HG03066 (cell line): ENCODE results near the gene MX2.

Experiments used
- ATAC-seq: cut with Tn5 transposase; IDR thresholded peaks from one replicate; pipeline ENCODE4 v1.9.1; 2021; ENCODE audit warnings: low read depth; ENCODE audit not compliant: unreplicated experiment

Gene MX2

DNA sequence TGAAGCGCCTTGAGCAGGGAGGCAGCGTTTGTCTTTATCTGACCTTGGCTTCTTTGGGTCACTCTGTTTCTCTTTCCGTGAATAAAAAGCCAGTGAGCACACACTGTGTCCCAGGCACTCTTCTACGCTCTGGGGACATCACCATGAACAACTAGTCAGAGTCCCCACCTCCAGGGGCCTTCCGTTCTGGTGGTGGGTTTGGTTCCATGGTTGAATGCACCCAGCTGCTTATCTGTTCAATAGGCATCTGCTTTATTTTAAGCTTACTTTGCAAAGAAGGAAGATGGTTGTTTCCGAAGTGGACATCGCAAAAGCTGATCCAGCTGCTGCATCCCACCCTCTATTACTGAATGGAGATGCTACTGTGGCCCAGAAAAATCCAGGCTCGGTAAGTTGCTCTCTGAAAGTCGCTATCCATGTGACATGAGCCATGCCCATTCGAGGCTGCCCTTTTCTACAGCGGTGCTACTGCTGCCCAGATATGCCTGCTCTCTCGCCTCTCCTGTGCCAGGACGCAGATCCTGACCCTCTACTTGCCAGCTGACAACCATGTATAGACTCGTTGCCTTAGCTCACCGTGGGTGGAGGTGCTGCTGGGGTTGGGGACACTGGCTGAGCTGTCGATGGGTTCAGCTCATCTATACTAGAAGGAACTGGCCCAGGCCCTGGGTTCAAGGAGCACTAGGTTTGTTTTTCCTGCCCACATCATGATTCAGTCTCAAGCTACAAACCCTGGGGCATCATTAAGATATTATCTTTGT is 70.1 kb downstream of the MX2 start:
- ATAC-seq: peak; percentile 86

DNA sequence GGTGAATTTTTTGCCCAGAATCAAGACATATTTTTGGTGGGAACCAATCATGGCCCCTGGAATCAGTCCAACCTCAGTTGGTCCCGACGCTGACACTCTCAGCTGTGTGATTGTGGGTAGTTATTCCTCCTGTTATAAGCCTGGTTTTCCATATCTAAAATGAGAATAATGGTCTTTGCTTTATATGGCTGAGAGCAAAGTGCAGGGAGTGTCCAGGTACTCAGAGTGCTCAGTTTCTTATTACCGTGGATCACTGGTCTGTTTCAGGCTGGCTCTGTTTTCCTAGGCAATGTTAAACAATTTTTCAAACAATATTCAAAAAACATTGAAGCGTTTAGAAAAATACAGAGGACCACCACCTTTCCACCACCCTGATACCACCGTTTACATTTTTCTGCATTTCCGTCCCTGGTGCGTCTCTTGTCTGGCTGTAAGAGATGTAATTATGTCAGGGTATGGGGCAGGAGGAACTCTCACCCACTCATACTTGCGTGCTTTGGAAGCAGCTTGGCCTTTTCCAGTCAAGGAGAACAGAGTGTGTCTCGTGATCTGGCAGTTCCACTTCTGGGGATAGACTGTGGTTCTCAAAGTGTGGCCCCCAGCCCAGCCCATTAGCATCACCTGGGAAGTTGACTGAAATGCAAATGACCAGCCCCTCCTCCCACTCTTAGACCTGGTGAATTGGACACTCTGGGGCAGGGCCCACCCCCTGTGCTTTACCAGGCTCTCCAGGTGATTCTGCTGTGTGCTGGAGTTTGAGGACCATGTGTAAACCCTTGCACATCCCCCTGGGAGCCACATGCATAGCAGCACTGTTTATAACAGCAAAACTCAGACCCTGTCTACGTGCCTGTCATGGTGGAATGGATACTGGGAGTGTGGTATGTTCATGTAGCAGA is 71.0 kb downstream of the MX2 start:
- no peak for ATAC-seq

DNA sequence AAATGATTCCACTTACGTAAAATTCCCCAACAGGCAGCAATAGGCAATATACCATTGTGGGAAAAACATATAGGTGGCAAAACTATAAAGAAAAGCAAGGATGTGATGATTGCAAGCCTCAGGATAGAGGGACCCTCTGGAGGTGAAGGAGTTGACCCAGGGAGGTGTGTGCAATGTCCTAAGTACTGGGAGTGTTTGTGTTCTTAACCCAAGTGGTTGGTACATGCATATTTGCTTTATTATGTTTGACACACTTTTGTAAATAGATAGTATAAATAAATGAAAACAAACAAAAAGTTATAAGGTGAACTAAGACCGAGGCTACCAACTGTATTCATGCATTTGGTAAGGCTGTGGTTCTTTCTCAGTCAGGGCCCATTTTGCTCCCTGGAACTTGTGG is 71.7 kb downstream of the MX2 start:
- ATAC-seq: no peak

DNA sequence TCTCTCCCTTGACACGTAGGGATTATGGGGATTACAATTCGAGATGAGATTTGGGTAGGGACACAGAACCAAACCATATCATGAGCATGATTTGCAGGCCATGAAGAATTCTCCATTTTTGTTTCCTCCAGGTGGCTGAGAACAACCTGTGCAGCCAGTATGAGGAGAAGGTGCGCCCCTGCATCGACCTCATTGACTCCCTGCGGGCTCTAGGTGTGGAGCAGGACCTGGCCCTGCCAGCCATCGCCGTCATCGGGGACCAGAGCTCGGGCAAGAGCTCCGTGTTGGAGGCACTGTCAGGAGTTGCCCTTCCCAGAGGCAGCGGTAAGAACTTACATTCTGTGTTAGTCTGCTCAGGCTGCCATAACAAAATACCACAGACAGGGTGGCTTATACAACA is 73.9 kb downstream of the MX2 start:
- ATAC-seq: no peak

DNA sequence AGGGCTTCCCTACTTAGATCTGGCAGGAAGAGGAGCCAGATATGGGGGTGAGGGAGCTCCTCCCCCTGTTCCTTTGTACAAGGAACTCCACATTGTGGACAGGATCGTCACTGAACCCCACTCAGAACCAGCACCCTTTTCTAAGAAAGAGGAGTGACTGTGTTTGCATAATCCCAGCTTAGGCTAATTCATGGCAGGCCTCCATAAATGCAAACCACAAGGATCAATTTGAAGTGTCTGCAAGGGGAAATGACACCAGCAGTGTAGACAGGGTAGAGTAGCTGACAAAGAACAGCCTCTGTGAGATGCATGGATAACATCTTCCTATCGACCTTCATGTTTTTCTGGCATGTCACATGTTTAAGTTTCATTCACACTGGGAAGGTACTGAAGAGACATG is 75.9 kb downstream of the MX2 start:
- ATAC-seq: no peak

DNA sequence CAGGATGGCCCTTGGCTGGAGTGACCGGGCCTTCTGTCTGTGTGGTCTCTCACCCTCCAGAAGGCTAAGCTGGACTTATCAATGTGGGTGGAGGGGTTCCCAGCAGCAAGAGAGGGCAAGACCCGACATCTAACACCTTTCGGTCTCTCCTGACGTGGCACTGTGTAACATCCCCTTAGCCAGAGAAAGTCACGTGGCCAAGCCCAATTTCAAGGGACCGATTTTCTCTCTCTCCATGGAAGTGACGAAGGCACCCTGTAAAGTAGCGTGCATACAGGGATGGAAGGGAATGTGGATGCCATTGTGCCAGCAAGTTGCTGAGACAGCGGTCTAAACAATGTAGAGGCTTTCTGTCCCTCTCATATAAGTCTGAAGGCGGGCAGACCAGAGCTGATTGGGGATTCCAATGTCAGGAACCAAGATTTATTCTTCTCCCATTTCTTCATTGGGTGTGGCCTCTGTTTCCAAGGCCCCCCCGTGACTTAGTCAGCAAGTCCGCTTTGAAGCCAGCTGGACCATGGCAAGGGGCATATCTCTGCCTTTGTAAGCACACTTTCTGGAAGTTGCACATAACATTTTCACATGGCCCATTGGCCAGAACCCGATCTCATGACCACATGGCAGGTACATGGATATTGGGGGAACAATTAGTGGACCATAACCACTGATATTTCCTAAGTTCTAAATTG is 76.7 kb downstream of the MX2 start:
- ATAC-seq: no peak

DNA sequence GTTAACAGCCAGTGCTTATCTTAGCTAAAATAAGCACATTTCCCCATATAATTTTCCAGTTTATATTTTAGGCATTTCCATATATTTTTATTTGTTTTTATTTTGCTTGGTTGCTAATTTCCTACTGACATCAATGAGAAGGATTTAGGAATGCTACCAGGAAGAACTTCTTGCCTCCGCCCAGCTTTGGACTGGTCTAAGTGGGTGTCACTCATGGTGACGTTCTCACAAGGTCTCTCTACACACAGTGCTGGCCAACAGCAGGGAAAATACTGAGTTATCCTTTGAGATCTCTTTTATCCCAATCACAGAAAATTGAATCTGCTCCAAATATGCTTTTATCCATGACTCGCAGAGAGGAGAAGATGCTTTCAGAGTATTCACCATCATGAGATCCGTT is 77.4 kb downstream of the MX2 start:
- ATAC-seq: no peak

DNA sequence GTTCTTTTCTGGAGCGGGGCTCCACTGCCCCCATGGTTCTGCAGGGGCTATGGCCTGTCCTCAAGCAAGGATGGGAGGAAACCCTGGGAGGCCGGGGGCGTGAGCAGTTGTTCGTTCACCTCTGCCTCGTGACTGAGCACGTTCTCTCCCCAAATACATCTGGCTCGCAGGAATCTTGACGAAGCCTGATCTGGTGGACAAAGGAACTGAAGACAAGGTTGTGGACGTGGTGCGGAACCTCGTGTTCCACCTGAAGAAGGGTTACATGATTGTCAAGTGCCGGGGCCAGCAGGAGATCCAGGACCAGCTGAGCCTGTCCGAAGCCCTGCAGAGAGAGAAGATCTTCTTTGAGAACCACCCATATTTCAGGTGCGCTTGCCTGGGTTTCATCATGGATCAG is 79.7 kb downstream of the MX2 start:
- no peak for ATAC-seq

DNA sequence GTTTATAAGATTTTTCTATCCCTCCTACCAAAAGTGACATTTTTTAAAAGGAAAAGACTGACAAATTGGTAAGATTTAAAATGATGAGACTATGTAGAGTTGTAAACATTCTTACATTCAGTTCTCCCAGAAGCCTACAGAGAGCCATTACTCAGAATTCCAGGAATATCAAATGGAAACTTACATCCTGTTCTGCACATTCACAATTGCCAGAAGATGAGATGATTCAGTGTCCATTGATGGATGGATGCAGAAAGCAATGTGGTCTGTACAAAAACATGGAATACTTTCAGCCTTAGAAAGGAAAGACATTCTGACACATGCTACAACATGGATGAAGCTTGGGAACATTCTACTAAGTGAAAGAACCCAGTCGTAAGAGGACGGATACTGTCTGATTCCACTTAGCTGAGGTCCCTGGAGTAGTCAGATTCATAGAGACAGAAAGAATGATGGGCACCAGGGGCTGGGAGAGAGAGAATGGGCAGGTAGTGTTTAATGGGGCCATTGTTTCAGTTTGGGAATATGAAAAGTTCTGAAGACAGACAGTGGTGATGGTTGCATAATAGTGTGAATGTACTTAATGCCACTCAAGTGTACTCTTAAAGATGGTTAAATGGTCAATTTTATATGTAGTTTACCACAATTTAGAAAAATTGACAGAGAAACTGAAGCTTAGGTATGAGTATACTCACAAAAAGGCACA is 80.8 kb downstream of the MX2 start:
- ATAC-seq: no peak

DNA sequence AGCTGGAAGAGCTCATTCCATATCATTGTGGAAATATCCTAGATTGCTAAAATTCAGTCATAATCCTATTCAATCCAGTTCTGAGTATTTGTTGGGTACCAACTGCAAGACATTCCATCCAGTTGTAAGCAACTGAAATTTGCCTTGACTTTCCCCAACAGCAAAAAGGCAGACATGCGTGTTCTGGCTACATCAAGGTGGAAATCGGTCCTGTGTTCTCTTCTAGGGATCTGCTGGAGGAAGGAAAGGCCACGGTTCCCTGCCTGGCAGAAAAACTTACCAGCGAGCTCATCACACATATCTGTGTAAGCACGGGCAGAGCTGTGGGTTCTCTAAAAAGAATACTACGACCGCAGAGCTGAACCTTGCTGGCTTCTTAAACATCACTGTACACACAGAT is 81.7 kb downstream of the MX2 start:
- ATAC-seq: no peak

DNA sequence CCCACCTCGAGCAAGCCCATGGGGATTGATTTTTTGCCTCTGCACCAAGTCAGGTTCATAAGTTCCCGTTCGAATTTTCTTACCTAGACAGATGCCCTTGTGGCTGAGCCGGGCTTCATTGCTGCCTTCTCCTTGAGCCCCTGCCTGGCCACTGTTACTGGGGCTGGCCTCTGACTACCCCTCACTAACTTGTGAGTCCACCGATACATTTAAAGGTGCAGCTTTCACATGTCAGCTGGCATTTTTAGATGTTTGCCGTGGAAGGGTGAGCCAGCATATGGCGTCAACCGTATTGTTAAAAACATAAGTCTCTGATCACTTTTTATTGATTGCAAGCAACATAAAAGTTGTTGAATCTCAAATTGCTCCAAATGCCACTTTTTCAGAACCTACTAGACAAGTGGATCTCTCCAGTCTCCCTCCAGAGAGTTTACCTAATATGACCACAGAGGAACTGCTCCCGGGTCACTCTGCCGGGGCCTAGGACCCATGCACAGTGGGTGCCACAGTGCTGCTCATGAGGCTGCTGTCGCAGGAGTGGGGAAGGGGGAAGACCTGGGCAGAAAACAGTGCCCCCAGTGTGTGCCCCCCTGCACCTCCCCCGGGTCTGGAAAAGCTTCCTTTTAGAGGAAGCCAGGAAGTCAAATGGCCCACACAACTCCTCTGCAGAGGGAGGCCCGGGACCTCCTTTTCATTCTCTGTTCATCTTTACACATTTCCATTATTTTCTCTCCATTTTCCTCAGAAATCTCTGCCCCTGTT is 83.1 kb downstream of the MX2 start:
- ATAC-seq: no peak

DNA sequence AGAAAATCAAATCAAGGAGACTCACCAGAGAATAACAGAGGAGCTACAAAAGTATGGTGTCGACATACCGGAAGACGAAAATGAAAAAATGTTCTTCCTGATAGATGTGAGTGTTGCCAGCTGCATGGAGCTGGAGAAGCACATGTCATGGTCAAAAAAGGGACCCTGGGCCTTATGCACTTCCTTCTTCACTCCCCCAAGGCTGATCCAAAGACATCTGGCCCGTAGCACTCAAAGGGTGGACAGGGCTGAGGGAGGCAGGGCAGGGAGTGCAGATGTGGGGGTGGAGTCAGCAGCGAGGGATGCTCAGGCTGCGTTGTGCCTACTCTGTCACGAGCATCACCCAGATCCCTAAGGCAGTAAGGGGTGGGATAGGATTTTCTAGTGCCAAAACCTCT is 83.6 kb downstream of the MX2 start:
- no peak for ATAC-seq

DNA sequence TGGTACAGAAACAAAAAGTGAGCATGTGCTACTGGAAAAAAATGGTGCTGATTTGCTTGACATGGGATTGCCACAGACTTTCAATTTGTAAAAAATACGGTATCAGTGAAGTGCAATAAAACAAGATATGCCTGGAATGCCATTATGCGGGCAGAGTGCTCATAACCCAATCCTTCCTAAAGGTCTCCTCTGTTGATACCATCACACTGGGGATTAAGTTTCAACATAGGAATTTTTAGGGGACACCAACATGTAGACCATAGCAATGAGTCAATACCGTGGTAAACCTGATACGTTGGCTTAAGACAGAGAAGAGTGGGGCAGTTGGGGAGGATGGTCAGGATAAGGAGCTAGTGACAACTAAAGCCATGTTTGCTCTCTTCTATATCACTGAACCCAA is 84.8 kb downstream of the MX2 start:
- ATAC-seq: no peak

DNA sequence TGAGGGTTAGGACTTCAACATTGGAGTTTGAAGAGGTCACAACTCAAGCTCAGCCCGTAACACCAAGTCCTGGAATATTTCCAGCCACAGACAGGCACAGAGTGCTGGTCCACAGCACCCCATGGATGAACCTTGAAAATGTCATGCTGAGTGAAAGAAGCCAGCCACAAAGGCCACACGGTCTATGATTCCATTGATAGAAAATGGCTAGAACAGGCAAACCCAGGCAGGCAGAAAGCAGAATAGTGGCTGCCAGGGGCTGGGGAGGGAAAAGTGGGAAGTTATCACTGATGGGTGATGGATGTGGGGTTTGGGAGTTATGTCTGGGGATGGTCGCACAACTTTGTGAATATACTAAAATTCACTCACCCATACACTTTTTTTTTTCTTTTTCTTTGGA is 85.5 kb downstream of the MX2 start:
- no peak for ATAC-seq

DNA sequence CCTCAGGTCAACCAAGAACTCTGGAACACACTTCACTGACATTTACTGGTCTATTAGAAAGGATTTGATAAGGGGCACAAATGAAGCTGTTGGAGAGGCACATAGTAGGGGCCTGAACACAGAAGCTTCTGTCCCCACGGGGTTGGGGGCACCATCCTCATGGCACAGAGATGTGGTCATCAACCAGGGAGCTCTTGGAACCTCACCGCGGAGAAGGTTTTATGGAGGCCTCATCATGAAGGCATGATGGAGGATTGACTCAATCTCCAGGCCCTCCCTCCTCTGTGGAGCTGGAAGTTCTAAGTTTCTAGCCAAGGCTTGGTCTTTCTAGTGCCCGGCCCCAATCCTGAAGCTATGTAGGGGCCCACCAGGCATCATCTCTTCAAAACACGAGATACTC is 87.8 kb downstream of the MX2 start:
- no peak for ATAC-seq

DNA sequence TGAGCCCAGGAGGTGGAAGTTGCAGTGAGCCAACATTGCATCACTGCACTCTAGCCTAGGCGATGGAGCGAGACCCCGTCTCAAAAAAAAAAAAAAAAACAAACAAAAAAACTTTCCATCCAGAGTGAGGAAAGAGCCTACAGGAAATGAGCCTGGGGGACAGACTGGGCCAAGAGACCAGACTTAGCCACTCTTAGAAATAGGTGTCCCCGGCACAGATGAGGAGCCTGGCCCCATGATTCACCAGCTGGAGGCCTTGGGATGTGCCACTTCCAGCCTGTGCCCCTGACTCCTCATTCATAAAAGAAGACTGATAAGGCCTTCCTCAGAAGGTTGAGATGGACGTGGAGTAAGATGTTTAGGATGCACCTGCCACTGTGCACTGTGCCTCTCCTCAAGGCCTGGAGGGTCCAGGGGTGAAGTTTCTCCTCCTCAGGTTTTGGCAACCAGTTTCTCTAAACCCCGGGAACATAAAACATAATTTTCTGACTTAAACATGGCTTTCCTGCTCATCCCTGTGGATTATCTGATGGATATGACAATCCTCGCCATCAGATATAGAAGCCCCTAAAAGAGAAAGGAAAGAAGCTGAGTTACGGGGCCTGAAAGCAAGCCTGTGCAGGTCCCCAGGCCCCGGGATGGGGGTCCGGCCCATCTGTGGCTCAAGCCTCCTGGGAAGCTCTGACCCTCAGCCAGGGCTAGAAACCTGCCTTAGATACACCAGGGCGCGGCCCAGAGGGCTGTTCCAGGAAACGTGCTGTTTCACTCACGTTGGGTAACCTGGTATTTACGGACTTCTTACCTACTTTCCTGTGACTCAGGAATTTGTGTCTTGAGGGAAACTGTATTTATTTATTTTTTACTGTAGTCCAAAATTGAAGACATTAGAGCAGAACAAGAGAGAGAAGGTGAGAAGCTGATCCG is 90.2 kb downstream of the MX2 start:
- ATAC-seq: no peak

DNA sequence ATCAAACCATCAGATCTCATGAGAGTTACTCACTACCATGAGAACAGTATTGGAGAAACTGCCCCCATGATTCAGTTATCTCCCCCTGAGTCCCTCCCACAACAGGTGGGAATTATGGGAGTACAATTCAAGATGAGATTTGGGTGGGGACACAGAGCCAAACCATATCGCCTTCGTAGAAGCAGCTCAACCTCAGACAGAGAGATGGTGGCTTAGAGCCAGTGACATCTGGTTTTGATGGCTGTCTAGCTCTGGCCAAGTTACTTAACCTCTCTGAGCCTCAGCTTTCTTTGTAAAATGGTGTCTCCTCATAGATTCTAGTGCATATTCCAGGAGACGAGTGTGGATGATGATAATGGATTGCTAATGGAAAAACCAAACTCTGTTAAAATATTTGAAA is 91.4 kb downstream of the MX2 start:
- ATAC-seq: no peak

DNA sequence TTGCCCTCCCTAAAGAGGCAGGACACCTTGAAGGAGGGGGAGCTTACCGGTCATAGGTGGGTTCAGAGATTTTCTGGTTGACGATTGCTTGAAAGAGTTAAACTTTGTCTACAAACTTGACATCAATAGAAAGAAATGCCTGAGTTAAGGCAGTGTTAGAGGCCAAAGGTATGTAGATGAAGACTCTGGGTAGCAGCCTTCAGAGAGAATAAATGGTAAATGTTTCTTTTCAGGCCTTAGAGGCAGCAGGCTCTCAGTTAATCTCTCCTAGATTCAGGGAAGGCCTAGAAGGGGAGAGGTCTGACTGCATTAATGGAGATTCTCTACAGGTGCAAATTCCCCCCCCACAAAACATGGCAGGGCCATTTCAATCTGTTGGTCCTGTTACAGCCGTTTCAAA is 91.9 kb downstream of the MX2 start:
- ATAC-seq: no peak

DNA sequence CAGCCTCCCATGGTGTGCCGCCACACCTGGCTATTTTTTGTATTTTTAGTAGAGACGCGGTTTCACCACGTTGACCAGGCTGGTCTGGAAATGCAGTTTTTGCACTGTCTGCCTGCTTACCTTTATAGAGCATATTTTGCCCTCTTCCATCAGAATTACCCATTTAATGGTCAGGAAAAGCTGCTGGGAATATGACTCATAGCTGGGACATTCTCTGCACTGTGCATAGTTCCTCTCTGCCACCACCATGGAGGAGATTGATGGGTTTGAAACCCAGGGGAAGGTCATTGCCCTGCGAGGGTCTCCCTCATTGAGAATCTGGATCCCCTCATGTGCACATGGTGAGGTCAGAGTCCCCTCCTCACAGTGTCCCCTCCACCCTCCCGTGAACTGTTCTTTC is 96.3 kb downstream of the MX2 start:
- no peak for ATAC-seq
